ENCODE measurements around the gene HOXD10.

GRCh38 chr2:176109192-176109901, 7.2 kb upstream of the HOXD10 start:
- no peak for TF ChIP-seq POLR2A (IDR thresholded peaks at IDR 0.05; ENCODE audit: low read depth, low read length)
- TF ChIP-seq TAF1 (IDR thresholded peaks at IDR 0.05; ENCODE audit: borderline replicate concordance, low read depth, low read length), result no peak

Data from GM12892 (cell line).